Activated naive CD4-positive, alpha-beta T cell treated with Interleukin-2 at 50 U/mL for 16 hours (primary cell): ENCODE data around the gene MYH11.
"Not testable (repeated sequence)": the region's sequence is repeated elsewhere in the genome, so short reads cannot be mapped to it uniquely, and the experiment has no call there.

ENCODE experiments used
- DNase-seq: peaks from one replicate; pipeline ENCODE4 v3.0.0-alpha.2; 2020

MYH11 gene

GRCh38 chr16:15803618-15804017, 53.2 kb downstream of the MYH11 start:
- no peak for DNase-seq

- no peak for DNase-seq
Observed at GRCh38 chr16:15799851-15800495, 56.9 kb downstream of the MYH11 start.

- no peak for DNase-seq
Observed at GRCh38 chr16:15798671-15799070, 58.2 kb downstream of the MYH11 start.

GRCh38 chr16:15796885-15797284, 59.9 kb downstream of the MYH11 start:
- no peak for DNase-seq

GRCh38 chr16:15795615-15796014, 61.2 kb downstream of the MYH11 start:
- DNase-seq, result no peak

GRCh38 chr16:15792563-15792971, 64.3 kb downstream of the MYH11 start:
- DNase-seq, result no peak

- DNase-seq, result no peak
Observed at GRCh38 chr16:15790458-15790857, 66.4 kb downstream of the MYH11 start.

GRCh38 chr16:15789816-15790215, 67.0 kb downstream of the MYH11 start:
- not testable (repeated sequence) for DNase-seq

- no peak for DNase-seq
Observed at GRCh38 chr16:15788846-15789239, 68.0 kb downstream of the MYH11 start.

GRCh38 chr16:15786501-15786900, 70.3 kb downstream of the MYH11 start:
- DNase-seq, result no peak

- DNase-seq, result no peak
Observed at GRCh38 chr16:15785386-15786059, 71.3 kb downstream of the MYH11 start.

GRCh38 chr16:15783985-15784384, 72.8 kb downstream of the MYH11 start:
- no peak for DNase-seq

GRCh38 chr16:15782573-15783365, 74.1 kb downstream of the MYH11 start:
- DNase-seq, result no peak

- DNase-seq, result no peak
Observed at GRCh38 chr16:15781650-15782049, 75.2 kb downstream of the MYH11 start.

- no peak for DNase-seq
Observed at GRCh38 chr16:15780805-15781204, 76.0 kb downstream of the MYH11 start.

- DNase-seq, result no peak
Observed at GRCh38 chr16:15779664-15780351, 77.0 kb downstream of the MYH11 start.

GRCh38 chr16:15778999-15779614, 77.7 kb downstream of the MYH11 start:
- DNase-seq, result no peak

GRCh38 chr16:15778204-15778743, 78.6 kb downstream of the MYH11 start:
- DNase-seq, result no peak

- no peak for DNase-seq
Observed at GRCh38 chr16:15777533-15778203, 79.2 kb downstream of the MYH11 start.

- DNase-seq, result no peak
Observed at GRCh38 chr16:15776572-15776971, 80.3 kb downstream of the MYH11 start.

GRCh38 chr16:15775663-15776304, 81.0 kb downstream of the MYH11 start:
- no peak for DNase-seq
